ENCODE measurements around the gene FBXO4.

DNA sequence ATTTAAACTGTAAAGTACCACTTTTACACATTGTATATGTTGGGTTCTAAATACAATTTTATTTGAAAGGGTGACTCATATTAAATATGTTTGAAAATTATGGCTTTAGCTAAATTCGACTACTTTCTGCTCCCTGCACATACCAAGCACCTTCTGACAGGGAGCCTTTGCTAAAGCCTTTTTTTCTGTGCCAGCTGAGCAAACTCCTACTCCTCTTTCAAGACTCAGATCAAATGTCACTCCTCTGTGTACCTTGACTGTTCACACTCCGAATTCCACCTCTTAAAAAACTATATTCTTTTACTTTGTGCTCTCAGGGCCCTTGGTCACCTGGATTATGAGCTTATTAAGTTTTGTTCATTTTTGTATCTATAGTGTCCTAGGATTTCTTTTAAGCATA, 48.4 kb upstream of the FBXO4 start:
- TF ChIP-seq, protein P1, sequence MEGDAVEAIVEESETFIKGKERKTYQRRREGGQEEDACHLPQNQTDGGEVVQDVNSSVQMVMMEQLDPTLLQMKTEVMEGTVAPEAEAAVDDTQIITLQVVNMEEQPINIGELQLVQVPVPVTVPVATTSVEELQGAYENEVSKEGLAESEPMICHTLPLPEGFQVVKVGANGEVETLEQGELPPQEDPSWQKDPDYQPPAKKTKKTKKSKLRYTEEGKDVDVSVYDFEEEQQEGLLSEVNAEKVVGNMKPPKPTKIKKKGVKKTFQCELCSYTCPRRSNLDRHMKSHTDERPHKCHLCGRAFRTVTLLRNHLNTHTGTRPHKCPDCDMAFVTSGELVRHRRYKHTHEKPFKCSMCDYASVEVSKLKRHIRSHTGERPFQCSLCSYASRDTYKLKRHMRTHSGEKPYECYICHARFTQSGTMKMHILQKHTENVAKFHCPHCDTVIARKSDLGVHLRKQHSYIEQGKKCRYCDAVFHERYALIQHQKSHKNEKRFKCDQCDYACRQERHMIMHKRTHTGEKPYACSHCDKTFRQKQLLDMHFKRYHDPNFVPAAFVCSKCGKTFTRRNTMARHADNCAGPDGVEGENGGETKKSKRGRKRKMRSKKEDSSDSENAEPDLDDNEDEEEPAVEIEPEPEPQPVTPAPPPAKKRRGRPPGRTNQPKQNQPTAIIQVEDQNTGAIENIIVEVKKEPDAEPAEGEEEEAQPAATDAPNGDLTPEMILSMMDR (IDR thresholded peaks at IDR 0.05), result no peak
- no peak for TF ChIP-seq POLR2A (IDR thresholded peaks at IDR 0.05)
